ENCODE measurements around the gene MDGA2.

DNA sequence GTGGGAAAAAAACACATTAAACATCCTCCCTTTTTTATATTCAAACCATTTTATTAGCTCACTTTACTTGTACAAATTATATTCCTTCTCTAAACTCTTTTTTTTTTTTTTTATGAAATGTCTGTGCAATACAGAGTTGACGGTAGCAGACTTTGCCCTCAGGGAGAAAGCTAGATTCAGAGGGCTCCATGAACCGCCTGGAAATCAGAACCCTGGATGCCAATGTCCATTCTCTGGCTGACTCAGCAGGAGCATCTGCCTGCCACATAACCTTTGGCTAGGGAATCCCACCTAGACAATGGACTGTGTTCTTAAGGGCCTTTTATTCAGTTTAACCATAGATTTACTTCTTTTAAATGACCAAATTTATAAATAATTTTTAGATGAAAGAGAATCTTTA, 467.0 kb downstream of the MDGA2 start:
- TF ChIP-seq, protein P1, sequence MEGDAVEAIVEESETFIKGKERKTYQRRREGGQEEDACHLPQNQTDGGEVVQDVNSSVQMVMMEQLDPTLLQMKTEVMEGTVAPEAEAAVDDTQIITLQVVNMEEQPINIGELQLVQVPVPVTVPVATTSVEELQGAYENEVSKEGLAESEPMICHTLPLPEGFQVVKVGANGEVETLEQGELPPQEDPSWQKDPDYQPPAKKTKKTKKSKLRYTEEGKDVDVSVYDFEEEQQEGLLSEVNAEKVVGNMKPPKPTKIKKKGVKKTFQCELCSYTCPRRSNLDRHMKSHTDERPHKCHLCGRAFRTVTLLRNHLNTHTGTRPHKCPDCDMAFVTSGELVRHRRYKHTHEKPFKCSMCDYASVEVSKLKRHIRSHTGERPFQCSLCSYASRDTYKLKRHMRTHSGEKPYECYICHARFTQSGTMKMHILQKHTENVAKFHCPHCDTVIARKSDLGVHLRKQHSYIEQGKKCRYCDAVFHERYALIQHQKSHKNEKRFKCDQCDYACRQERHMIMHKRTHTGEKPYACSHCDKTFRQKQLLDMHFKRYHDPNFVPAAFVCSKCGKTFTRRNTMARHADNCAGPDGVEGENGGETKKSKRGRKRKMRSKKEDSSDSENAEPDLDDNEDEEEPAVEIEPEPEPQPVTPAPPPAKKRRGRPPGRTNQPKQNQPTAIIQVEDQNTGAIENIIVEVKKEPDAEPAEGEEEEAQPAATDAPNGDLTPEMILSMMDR (IDR thresholded peaks at IDR 0.05; ENCODE audit: insufficient read depth, low read depth, low read length): no peak
- TF ChIP-seq EZH2 (IDR thresholded peaks at IDR 0.05; ENCODE audit: insufficient read depth, low read length): no peak
